Inferior parietal cortex (tissue), 1 donor: ENCODE data around the gene EIF2B5.
A peak's percentile ranks its signal among the peaks of the same experiment; 100 is the strongest.
"Not testable (repeated sequence)": the region's sequence is repeated elsewhere in the genome, so short reads cannot be mapped to it uniquely, and the experiment has no call there.

Source experiments
- DNase-seq: peaks from one replicate; pipeline ENCODE4 v3.0.0-alpha.2; 2016; ENCODE audit errors: extremely low spot score

Gene EIF2B5

GRCh38 chr3:184135149-184135910, at the start of gene EIF2B5:
Gene EIF2B5, plus strand, starts transcription at chr3:184135358. Its CDS starts 28 bp downstream, at chr3:184135386.
- peak; percentile 97 for DNase-seq

GRCh38 chr3:184085389-184085852, 49.7 kb upstream of the EIF2B5 start:
- DNase-seq: no peak

GRCh38 chr3:184092199-184092598, 43.0 kb upstream of the EIF2B5 start:
- no peak for DNase-seq

- DNase-seq: no peak
These were observed 38.3 kb upstream of the EIF2B5 start, which contains the start of gene HTR3E for GRCh38 chr3:184096811-184097383. Gene HTR3E, plus strand, starts transcription at chr3:184097064. Its CDS starts 466 bp downstream, at chr3:184097530.

- DNase-seq: no peak
These were observed 37.6 kb upstream of the EIF2B5 start for GRCh38 chr3:184097556-184097955.

GRCh38 chr3:184099806-184100686, 35.1 kb upstream of the EIF2B5 start:
- DNase-seq: no peak

- DNase-seq: no peak
These were observed 24.8 kb upstream of the EIF2B5 start for GRCh38 chr3:184110316-184110725.

- DNase-seq: no peak
These were observed 19.1 kb upstream of the EIF2B5 start for GRCh38 chr3:184116017-184116416.

GRCh38 chr3:184117636-184118035, 17.5 kb upstream of the EIF2B5 start:
- no peak for DNase-seq

- not testable (repeated sequence) for DNase-seq
These were observed 14.1 kb upstream of the EIF2B5 start for GRCh38 chr3:184121031-184121430.

GRCh38 chr3:184126006-184126405, 9.2 kb upstream of the EIF2B5 start:
- no peak for DNase-seq

- no peak for DNase-seq
These were observed 6.1 kb upstream of the EIF2B5 start for GRCh38 chr3:184129012-184129411.

GRCh38 chr3:184132945-184133344, 2.2 kb upstream of the EIF2B5 start:
- no peak for DNase-seq

GRCh38 chr3:184133840-184134745, 1.1 kb upstream of the EIF2B5 start:
- peak; percentile 90 for DNase-seq

GRCh38 chr3:184134746-184135148, 411 bp upstream of the EIF2B5 start:
- DNase-seq: peak; percentile 65

- DNase-seq: no peak
These were observed 728 bp downstream of the EIF2B5 start for GRCh38 chr3:184135911-184136260.

GRCh38 chr3:184140436-184140835, 5.3 kb downstream of the EIF2B5 start:
- DNase-seq: no peak

GRCh38 chr3:184142199-184142598, 7.0 kb downstream of the EIF2B5 start:
- no peak for DNase-seq

GRCh38 chr3:184143327-184143726, 8.2 kb downstream of the EIF2B5 start:
- DNase-seq: no peak

- no peak for DNase-seq
These were observed 9.3 kb downstream of the EIF2B5 start for GRCh38 chr3:184144505-184144904.

GRCh38 chr3:184145111-184145524, 10.0 kb downstream of the EIF2B5 start:
- DNase-seq: no peak
